Esophagus squamous epithelium (tissue), 5 donors: ENCODE results near the gene CDK17. TPM values are rescaled to one million over a fixed set of nuclear protein-coding genes. Genes with fewer than 3 reads are reported as not detected.

Source experiments
- DNase-seq: peaks from one replicate; lab custom pipeline; 2025; lab: John Stamatoyannopoulos, UW
- H3K27ac ChIP-seq, 4 donors: fragments of 200-600 bp; sonication (generic); one replicate each; pipeline ENCODE4 v1.5.1; 2016 to 2019; ENCODE audit warnings: mild to moderate bottlenecking in 1 of 4
- H3K27me3 ChIP-seq, 4 donors: fragments of 200-600 bp; sonication (generic); 1 replicate in 3 of 4; 2 replicates in 1 of 4; pipeline versions ENCODE4 v1.5.1 to v1.6.0; 2017 to 2021; ENCODE audit warnings: antibody characterized with exemption in 1 of 4
- H3K36me3 ChIP-seq, 3 donors: fragments of 200-600 bp; sonication (generic); one replicate each; pipeline ENCODE4 v1.5.1; 2016 to 2019
- H3K4me1 ChIP-seq, 3 donors: fragments of 200-600 bp; sonication (generic); one replicate each; pipeline ENCODE4 v1.5.1; 2017 to 2019
- H3K4me3 ChIP-seq, 4 donors: fragments of 200-600 bp; sonication (generic); 1 replicate in 3 of 4; 2 replicates in 1 of 4; pipeline ENCODE4 v1.5.1; 2016 to 2019; ENCODE audit warnings: mild to moderate bottlenecking in 2 of 4, moderate library complexity in 1 of 4
- H3K9me3 ChIP-seq, 3 donors: fragments of 200-600 bp; sonication (generic); one replicate each; pipeline ENCODE4 v1.5.1; 2016 to 2019
- POLR2A ChIP-seq, 4 donors: fragments of 450-650 bp; IDR thresholded peaks; one replicate each; pipeline ENCODE4 v1.6.1; 2017; ENCODE audit warnings: antibody characterized with exemption in 4 of 4, mild to moderate bottlenecking in 4 of 4, moderate library complexity in 3 of 4
- WGBS, 2 donors: methylation state at CpG; one replicate each; pipeline ENCODE4 v1.1.5; 2018; 5-methylcytosine and 5-hydroxymethylcytosine counted together
- intact Hi-C: fragments of 100-400 bp; cut with DNase I; formaldehyde crosslinking; loops from one replicate; pipeline ENCODE4 v1.15.0; 2022
- total RNA-seq, 4 donors: library from RNA; depleted of rRNA; stranded (reverse); fragments of >200 nt; gene quantifications; one replicate each; pipeline ENCODE4 v1.1.0, GENCODE V29; 2016
- TF ChIP-seq, protein P1 (sequence below), 6 experiments: fragments of 450-650 bp in 4 of 6; fragments of 200-600 bp in 2 of 6; sonication (generic) in 2 of 6; IDR thresholded peaks; one replicate each; pipeline ENCODE4 v1.5.1; 2016 to 2019; ENCODE audit warnings: antibody characterized with exemption in 6 of 6, mild to moderate bottlenecking in 4 of 6, moderate library complexity in 4 of 6
- donor health status: DM: yes; HTN: yes; CAD: no.

CDK17 gene
- total RNA-seq, 4 donors from 2014 or later = 15.4 to 37.4 (median 19.9) TPM

DNA sequence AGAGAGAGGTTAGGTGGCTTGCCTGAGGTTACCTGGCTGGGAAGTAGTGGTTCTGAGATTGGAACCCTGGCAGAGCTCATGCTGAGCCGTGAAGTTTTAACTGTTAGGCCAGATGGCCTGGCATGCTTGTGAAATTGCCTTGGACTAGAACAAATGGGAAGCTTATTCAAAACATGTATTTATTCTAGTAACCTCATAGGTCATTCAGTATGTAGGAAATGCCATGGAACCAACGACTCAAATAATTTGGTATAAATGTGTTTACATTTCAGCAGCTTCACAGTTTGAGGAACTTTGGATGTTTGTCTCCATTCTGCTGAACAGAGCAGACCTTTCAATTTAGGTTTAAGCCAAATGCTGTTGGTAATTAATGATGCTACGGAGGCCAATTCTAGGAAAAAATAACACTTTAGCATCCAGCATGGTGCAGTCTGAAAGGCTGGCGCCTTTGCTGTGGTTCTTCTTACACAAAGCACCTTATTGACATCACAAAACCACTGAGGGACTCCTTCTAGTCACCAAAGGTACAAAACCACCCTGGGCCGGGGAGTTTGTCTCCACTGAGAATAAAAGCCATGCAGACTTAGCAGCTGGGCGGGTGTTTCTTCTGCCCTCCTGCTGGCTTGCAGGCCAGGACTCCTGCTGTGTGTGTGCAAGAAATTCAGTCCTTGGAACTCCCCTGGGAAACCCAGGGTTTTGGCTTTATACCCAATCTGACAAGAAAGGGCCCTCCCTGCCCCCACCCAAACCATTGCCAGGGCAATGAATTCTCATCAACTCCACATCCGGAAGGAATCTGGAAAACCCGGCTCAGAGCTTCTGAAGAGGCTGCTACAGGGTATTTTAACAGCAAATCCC, 141.9 kb downstream of the CDK17 start:
- DNase-seq = no peak
- no peaks in the 10 kb centered on the region for H3K9me3 ChIP-seq
- intact Hi-C loops = no loop called here
- peaks cover 0 to 71% (median 0%) of the 10 kb centered on the region in 3 donors for H3K36me3 ChIP-seq
- H3K27ac ChIP-seq = peak overlapping the region in 3 of 4 donors; percentile 49 to 67 (median 60)
- TF ChIP-seq POLR2A (IDR thresholded peaks at IDR 0.05) = no peak
- TF ChIP-seq, protein P1, sequence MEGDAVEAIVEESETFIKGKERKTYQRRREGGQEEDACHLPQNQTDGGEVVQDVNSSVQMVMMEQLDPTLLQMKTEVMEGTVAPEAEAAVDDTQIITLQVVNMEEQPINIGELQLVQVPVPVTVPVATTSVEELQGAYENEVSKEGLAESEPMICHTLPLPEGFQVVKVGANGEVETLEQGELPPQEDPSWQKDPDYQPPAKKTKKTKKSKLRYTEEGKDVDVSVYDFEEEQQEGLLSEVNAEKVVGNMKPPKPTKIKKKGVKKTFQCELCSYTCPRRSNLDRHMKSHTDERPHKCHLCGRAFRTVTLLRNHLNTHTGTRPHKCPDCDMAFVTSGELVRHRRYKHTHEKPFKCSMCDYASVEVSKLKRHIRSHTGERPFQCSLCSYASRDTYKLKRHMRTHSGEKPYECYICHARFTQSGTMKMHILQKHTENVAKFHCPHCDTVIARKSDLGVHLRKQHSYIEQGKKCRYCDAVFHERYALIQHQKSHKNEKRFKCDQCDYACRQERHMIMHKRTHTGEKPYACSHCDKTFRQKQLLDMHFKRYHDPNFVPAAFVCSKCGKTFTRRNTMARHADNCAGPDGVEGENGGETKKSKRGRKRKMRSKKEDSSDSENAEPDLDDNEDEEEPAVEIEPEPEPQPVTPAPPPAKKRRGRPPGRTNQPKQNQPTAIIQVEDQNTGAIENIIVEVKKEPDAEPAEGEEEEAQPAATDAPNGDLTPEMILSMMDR (IDR thresholded peaks at IDR 0.05) = no peak
- peaks cover 0 to 54% (median 28%) of the 10 kb centered on the region in 3 donors for H3K4me1 ChIP-seq
- no peaks in the 10 kb centered on the region for H3K27me3 ChIP-seq
- WGBS, 2 donors = 41 to 49% methylated on average over 7 to 8 of the region's 8 CpGs
- H3K4me3 ChIP-seq = no peak overlapping the region

DNA sequence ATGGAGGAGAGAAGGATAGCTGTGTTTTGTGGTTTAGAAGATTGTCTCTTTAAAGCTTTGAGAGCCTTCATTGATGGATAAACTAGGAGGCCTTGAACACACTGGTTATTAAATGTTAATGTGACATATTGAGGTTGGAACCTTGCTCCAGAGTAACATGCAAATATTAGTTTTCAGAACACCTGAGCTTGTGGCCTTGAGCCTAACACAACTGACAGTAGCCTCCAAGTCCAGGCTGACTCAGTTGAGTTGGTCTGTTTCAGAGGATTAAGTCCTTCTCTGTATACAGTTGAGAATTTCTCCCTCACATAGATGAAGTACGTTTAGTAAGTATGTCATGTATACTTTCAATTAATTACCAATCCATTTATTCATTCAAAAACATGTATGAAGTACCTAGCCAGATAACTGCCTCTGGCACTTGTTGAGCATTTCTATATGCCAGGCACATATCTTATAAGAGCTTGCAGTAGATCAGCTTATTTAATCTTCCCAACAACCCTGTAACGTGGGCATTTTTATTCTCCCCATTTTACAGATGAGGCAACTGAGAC, 142.6 kb downstream of the CDK17 start:
- Histone ChIP-seq H3K27ac (peak overlapping the region in 3 of 4 donors; percentile 49 to 67 (median 60)), H3K27me3 (no peaks in the 10 kb centered on the region), H3K36me3 (peaks cover 0 to 71% (median 0%) of the 10 kb centered on the region in 3 donors), H3K4me1 (peaks cover 0 to 48% (median 28%) of the 10 kb centered on the region in 3 donors), H3K4me3 (no peak overlapping the region), H3K9me3 (no peaks in the 10 kb centered on the region)
- intact Hi-C loops = no loop called here
- 63 to 75% methylated on average over 2 of the region's 2 CpGs for WGBS, 2 donors
- DNase-seq = no peak
- no peak for TF ChIP-seq POLR2A (IDR thresholded peaks at IDR 0.05)
- TF ChIP-seq, protein P1 (IDR thresholded peaks at IDR 0.05) = no peak

GRCh38 chr12:96256672-96257361, 143.4 kb downstream of the CDK17 start:
- intact Hi-C loops = no loop called here
- no peak for DNase-seq
- no peaks in the 10 kb centered on the region for H3K9me3 ChIP-seq
- no peak overlapping the region for H3K4me3 ChIP-seq
- TF ChIP-seq POLR2A (IDR thresholded peaks at IDR 0.05) = no peak
- TF ChIP-seq, protein P1 (IDR thresholded peaks at IDR 0.05) = no peak
- peaks cover 0 to 71% (median 0%) of the 10 kb centered on the region in 3 donors for H3K36me3 ChIP-seq
- H3K27ac ChIP-seq = peak overlapping the region in 3 of 4 donors; percentile 49 to 67 (median 60)
- 81 to 85% methylated on average over 6 to 7 of the region's 7 CpGs for WGBS, 2 donors
- H3K27me3 ChIP-seq = no peaks in the 10 kb centered on the region
- H3K4me1 ChIP-seq = peaks cover 0 to 48% (median 28%) of the 10 kb centered on the region in 3 donors

DNA sequence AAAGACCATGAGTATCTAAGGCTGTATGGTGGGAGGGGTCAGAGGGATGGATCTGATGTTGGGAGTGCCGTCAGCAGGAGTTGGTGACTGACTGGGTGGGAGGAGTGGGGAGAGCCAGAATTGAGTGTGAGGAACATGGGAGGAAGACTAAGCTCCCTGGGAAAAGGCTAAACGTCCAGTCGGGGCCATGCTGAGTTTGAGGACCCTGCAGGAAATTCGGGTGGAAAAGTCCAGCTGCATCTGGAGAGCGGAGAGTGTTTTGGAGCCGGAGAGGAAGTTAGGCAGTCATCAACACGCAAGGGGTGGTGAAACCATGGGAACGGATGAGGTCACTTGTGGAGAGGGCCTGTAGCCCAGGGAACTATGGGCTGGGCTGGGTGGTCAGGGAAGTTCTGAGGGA, 145.2 kb downstream of the CDK17 start:
- intact Hi-C loops = no loop called here
- WGBS, 2 donors = 75 to 78% methylated on average over 8 of the region's 8 CpGs

More for the DNA sequence above, 145.2 kb downstream of the CDK17 start:
- Histone ChIP-seq H3K27me3 (no peaks in the 10 kb centered on the region), H3K9me3 (no peaks in the 10 kb centered on the region), H3K4me3 (no peak overlapping the region), H3K36me3 (peaks cover 0 to 71% (median 9%) of the 10 kb centered on the region in 3 donors), H3K27ac (peak overlapping the region in 3 of 4 donors; percentile 56 to 88 (median 76)), H3K4me1 (peaks cover 0 to 49% (median 28%) of the 10 kb centered on the region in 3 donors)
- no peak for TF ChIP-seq POLR2A (IDR thresholded peaks at IDR 0.05)
- TF ChIP-seq, protein P1 (IDR thresholded peaks at IDR 0.05) = no peak
- no peak for DNase-seq
